Gastroesophageal sphincter (tissue), 4 donors: ENCODE data around the gene PARD3. TPM values are rescaled to one million over a fixed set of nuclear protein-coding genes. Genes with fewer than 3 reads are reported as not detected.

Experiments used
- ATAC-seq: fragments of 150-250 bp; one replicate; pipeline ENCODE4 v1.9.1; 2016; ENCODE audit warnings: mild to moderate bottlenecking, moderate library complexity
- H3K27ac ChIP-seq, 4 donors: fragments of 200-600 bp; sonication (generic) in 3 of 4; 1 replicate in 3 of 4; 2 replicates in 1 of 4; pipeline ENCODE4 v1.5.1; 2016 to 2019
- H3K27me3 ChIP-seq: fragments of 200-600 bp; sonication (generic); one replicate; pipeline ENCODE4 v1.5.1; 2019
- H3K36me3 ChIP-seq, 2 donors: fragments of 200-600 bp; sonication (generic); one replicate each; pipeline ENCODE4 v1.5.1; 2019; ENCODE audit warnings: control low read depth in 1 of 2
- H3K4me1 ChIP-seq, 3 donors: fragments of 200-600 bp; sonication (generic); 1 replicate in 2 of 3; 2 replicates in 1 of 3; pipeline ENCODE4 v1.5.1; 2016 to 2019; ENCODE audit warnings: control low read depth in 2 of 3
- H3K4me3 ChIP-seq, 2 donors: fragments of 200-600 bp; sonication (generic); one replicate each; pipeline ENCODE4 v1.5.1; 2019; ENCODE audit warnings: mild to moderate bottlenecking in 1 of 2, moderate library complexity in 1 of 2
- H3K9me3 ChIP-seq, 3 donors: fragments of 200-600 bp; sonication (generic); one replicate each; pipeline ENCODE4 v1.5.1; 2017 to 2019; ENCODE audit warnings: control low read depth in 2 of 3
- EP300 ChIP-seq: sonication (generic); formaldehyde crosslinking; IDR thresholded peaks from one replicate; pipeline ENCODE4 v1.6.1; 2017; ENCODE audit warnings: antibody characterized with exemption, mild to moderate bottlenecking
- POLR2A ChIP-seq, 2 donors: fragments of 450-650 bp; IDR thresholded peaks; one replicate each; pipeline ENCODE4 v1.6.1; 2017; ENCODE audit warnings: antibody characterized with exemption in 2 of 2, mild to moderate bottlenecking in 2 of 2, moderate library complexity in 1 of 2
- POLR2AphosphoS5 ChIP-seq: sonication (generic); formaldehyde crosslinking; IDR thresholded peaks from one replicate; pipeline ENCODE4 v1.6.1; 2017; ENCODE audit warnings: antibody characterized with exemption
- WGBS, 2 donors: methylation state at CpG; one replicate each; pipeline ENCODE4 v1.1.5; 2018; ENCODE audit warnings: low coverage in 1 of 2; 5-methylcytosine and 5-hydroxymethylcytosine counted together
- total RNA-seq, 4 donors: library from RNA; depleted of rRNA; stranded (reverse); fragments of >200 nt; gene quantifications; one replicate each; pipeline ENCODE4 v1.1.0, GENCODE V29; 2016
- TF ChIP-seq, protein P1 (sequence below), 4 experiments: fragments of 200-600 bp in 2 of 4; fragments of 450-650 bp in 2 of 4; sonication (generic) in 1 of 4; IDR thresholded peaks; one replicate each; pipeline ENCODE4 v1.5.1; 2017 to 2019; ENCODE audit warnings: antibody characterized with exemption in 4 of 4, mild to moderate bottlenecking in 2 of 4, moderate library complexity in 2 of 4

PARD3 gene
- total RNA-seq, 4 donors from 2014 or later = 101 to 127 (median 115) TPM

- TF ChIP-seq POLR2AphosphoS5 = no peak
- TF ChIP-seq, protein P1, sequence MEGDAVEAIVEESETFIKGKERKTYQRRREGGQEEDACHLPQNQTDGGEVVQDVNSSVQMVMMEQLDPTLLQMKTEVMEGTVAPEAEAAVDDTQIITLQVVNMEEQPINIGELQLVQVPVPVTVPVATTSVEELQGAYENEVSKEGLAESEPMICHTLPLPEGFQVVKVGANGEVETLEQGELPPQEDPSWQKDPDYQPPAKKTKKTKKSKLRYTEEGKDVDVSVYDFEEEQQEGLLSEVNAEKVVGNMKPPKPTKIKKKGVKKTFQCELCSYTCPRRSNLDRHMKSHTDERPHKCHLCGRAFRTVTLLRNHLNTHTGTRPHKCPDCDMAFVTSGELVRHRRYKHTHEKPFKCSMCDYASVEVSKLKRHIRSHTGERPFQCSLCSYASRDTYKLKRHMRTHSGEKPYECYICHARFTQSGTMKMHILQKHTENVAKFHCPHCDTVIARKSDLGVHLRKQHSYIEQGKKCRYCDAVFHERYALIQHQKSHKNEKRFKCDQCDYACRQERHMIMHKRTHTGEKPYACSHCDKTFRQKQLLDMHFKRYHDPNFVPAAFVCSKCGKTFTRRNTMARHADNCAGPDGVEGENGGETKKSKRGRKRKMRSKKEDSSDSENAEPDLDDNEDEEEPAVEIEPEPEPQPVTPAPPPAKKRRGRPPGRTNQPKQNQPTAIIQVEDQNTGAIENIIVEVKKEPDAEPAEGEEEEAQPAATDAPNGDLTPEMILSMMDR (IDR thresholded peaks at IDR 0.05) = no peak
- no peak for TF ChIP-seq POLR2A (IDR thresholded peaks at IDR 0.05)
- TF ChIP-seq EP300 = no peak
- ATAC-seq = no peak
- Histone ChIP-seq H3K27ac (no peak overlapping the region), H3K36me3 (no peaks in the 10 kb centered on the region), H3K4me1 (peaks cover 0 to 6% (median 0%) of the 10 kb centered on the region in 3 donors), H3K9me3 (no peaks in the 10 kb centered on the region), H3K27me3 (no peaks in the 10 kb centered on the region), H3K4me3 (no peak overlapping the region)
- WGBS, 2 donors = 92 to 97% methylated on average over 3 of the region's 3 CpGs
Measured at GRCh38 chr10:34164029-34164428, 651.1 kb downstream of the PARD3 start.

DNA sequence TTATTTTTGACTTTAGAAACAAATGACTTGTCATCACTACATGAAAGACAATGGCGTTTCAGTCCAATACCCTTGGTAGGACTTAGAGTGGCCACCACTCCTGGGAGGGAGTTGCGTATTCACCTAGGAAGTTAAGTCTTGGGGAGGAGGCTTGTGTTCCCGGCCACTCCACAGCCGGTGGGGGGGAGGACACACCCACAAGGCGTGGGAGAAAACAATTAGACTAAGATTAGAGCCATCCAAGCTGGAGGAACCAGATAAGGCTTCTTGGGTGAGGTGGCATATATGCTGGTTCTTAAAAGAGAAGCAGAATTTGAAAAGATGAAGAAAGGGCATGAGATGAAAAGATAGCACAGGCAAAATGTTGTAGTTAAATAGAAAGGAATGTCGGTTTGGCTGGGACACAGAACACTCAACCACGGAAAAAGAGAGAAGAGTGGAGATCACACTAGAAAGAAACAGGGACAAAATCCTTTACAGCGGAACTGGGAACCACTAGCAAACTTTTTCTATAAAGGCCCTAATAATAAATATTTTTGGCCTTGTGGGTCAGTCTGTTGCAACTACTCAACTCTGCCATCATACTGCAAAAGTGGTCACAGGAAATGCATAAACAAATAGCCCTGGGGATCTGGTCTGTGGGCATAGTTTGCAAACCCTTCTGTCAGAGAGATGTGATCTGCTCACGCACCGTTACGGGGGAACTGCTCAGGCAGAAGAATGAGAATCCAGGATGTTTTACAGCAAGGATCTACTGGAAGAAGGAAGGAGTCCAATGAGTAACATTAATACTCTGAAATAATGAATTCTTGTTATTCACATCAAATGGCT is 651.8 kb downstream of the PARD3 start:
- no peak for ATAC-seq
- H3K4me1 ChIP-seq = no peaks in the 10 kb centered on the region
- TF ChIP-seq EP300 (no peak), POLR2AphosphoS5 (no peak), POLR2A (IDR thresholded peaks at IDR 0.05) (no peak)
- TF ChIP-seq, protein P1 (IDR thresholded peaks at IDR 0.05) = no peak
- H3K4me3 ChIP-seq = no peak overlapping the region
- H3K9me3 ChIP-seq = no peaks in the 10 kb centered on the region
- H3K36me3 ChIP-seq = no peaks in the 10 kb centered on the region
- no peaks in the 10 kb centered on the region for H3K27me3 ChIP-seq
- WGBS, 2 donors = 70 to 81% methylated on average over 8 to 9 of the region's 11 CpGs
- no peak overlapping the region for H3K27ac ChIP-seq

GRCh38 chr10:34161777-34162370 is 653.2 kb downstream of the PARD3 start:
- H3K9me3 ChIP-seq = no peaks in the 10 kb centered on the region
- no peak overlapping the region for H3K27ac ChIP-seq
- no peaks in the 10 kb centered on the region for H3K27me3 ChIP-seq
- TF ChIP-seq EP300 (no peak), POLR2A (IDR thresholded peaks at IDR 0.05) (no peak), POLR2AphosphoS5 (no peak)
- TF ChIP-seq, protein P1 (IDR thresholded peaks at IDR 0.05) = no peak
- peaks cover 0 to 6% (median 0%) of the 10 kb centered on the region in 3 donors for H3K4me1 ChIP-seq
- ATAC-seq = no peak
- WGBS, 2 donors = 79 to 100% methylated on average over 4 to 6 of the region's 7 CpGs
- no peaks in the 10 kb centered on the region for H3K36me3 ChIP-seq
- H3K4me3 ChIP-seq = no peak overlapping the region

DNA sequence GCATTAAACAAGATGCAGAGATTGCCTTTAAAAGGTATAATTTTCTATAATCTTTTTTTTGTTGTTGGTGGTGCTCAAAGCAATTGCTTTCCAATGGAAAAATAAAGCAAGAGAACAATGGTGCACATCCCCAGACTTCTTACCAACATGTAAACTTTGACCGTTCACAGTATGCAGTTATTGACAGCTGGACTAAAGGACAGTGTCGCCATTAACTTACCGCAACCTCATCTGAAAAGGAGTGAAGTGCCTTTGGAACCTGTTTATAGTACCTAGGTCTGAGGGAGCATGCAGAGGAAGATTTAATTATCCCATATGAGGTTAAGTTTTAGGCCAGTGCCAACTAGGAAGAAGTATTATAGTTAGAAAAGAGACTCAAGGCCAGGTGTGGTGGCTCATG is 654.5 kb downstream of the PARD3 start:
- ATAC-seq = no peak
- peaks cover 0 to 7% (median 0%) of the 10 kb centered on the region in 3 donors for H3K4me1 ChIP-seq
- TF ChIP-seq POLR2AphosphoS5 (no peak), POLR2A (IDR thresholded peaks at IDR 0.05) (no peak), EP300 (no peak)
- TF ChIP-seq, protein P1 (IDR thresholded peaks at IDR 0.05) = no peak
- H3K36me3 ChIP-seq = no peaks in the 10 kb centered on the region
- H3K27me3 ChIP-seq = no peaks in the 10 kb centered on the region
- 100% methylated on average over 3 of the region's 3 CpGs for WGBS, 2 donors
- no peak overlapping the region for H3K27ac ChIP-seq
- no peaks in the 10 kb centered on the region for H3K9me3 ChIP-seq
- H3K4me3 ChIP-seq = no peak overlapping the region
